ENCODE data around the gene PCSK6. TPM values are rescaled to one million over a fixed set of nuclear protein-coding genes. Genes with fewer than 3 reads are reported as not detected.

The PCSK6 gene
- polyA plus RNA-seq, 1 donor from 2014 or later = 1.1 TPM

- Histone ChIP-seq H3K9me2 (ENCODE audit: insufficient read depth, low read length) (no peaks in the 10 kb centered on the region), H3K27ac (ENCODE audit: low read length) (no peak overlapping the region), H3K9me3 (ENCODE audit: low read length) (no peaks in the 10 kb centered on the region), H3K36me3 (ENCODE audit: insufficient read depth, low read length) (no peaks in the 10 kb centered on the region), H4K20me1 (ENCODE audit: insufficient read depth) (no peaks in the 10 kb centered on the region), H2AFZ (ENCODE audit: low read depth, low read length) (no peak overlapping the region), H3K4me2 (ENCODE audit: low read length) (no peak overlapping the region), H3K79me2 (replicated peaks; ENCODE audit: insufficient read depth, low read length) (no peaks in the 10 kb centered on the region), H3K4me3 (ENCODE audit: low read length) (no peak overlapping the region), H3K9ac (ENCODE audit: low read length) (no peak overlapping the region), H3F3A (ENCODE audit: insufficient read depth, low read length, poor library complexity, severe bottlenecking) (no peaks in the 10 kb centered on the region), H3K27me3 (ENCODE audit: insufficient read depth, low read depth, low read length) (no peaks in the 10 kb centered on the region)
- no peak for TF ChIP-seq POLR2AphosphoS5 (IDR thresholded peaks at IDR 0.05)
- no peak for TF ChIP-seq CTCF (IDR thresholded peaks at IDR 0.05; ENCODE audit: poor library complexity, severe bottlenecking)
- TF ChIP-seq TAF1 (IDR thresholded peaks at IDR 0.05; ENCODE audit: low read depth) = no peak
- TF ChIP-seq MXI1 (conservative IDR thresholded peaks at IDR 0.05; ENCODE audit: poor library complexity, severe bottlenecking) = no peak
- TF ChIP-seq EP300 (conservative IDR thresholded peaks at IDR 0.05; ENCODE audit: poor library complexity, severe bottlenecking) = no peak
- no peak for TF ChIP-seq RAD21 (conservative IDR thresholded peaks at IDR 0.05)
- TF ChIP-seq SMC3 (conservative IDR thresholded peaks at IDR 0.05; ENCODE audit: poor library complexity) = no peak
- TF ChIP-seq REST (IDR thresholded peaks at IDR 0.05; ENCODE audit: borderline replicate concordance) = no peak
- TF ChIP-seq EZH2 (IDR thresholded peaks at IDR 0.05; ENCODE audit: borderline replicate concordance, insufficient read depth, low read length, poor library complexity, severe bottlenecking) = no peak
These were observed 43.7 kb downstream of the PCSK6 start for GRCh38 chr15:101445562-101446517.

GRCh38 chr15:101444807-101445508, 44.5 kb downstream of the PCSK6 start:
- H3F3A ChIP-seq (ENCODE audit: insufficient read depth, low read length, poor library complexity, severe bottlenecking) = no peaks in the 10 kb centered on the region
- no peak overlapping the region for H3K4me2 ChIP-seq (ENCODE audit: low read length)

More at GRCh38 chr15:101444807-101445508, 44.5 kb downstream of the PCSK6 start:
- H3K9me2 ChIP-seq (ENCODE audit: insufficient read depth, low read length) = no peaks in the 10 kb centered on the region
- TF ChIP-seq MXI1 (conservative IDR thresholded peaks at IDR 0.05; ENCODE audit: poor library complexity, severe bottlenecking) = no peak
- no peak for TF ChIP-seq REST (IDR thresholded peaks at IDR 0.05; ENCODE audit: borderline replicate concordance)
- TF ChIP-seq EZH2 (IDR thresholded peaks at IDR 0.05; ENCODE audit: borderline replicate concordance, insufficient read depth, low read length, poor library complexity, severe bottlenecking) = no peak
- TF ChIP-seq POLR2AphosphoS5 (IDR thresholded peaks at IDR 0.05) = no peak
- TF ChIP-seq CTCF (IDR thresholded peaks at IDR 0.05; ENCODE audit: poor library complexity, severe bottlenecking) = no peak
- no peak for TF ChIP-seq EP300 (conservative IDR thresholded peaks at IDR 0.05; ENCODE audit: poor library complexity, severe bottlenecking)
- no peak for TF ChIP-seq SMC3 (conservative IDR thresholded peaks at IDR 0.05; ENCODE audit: poor library complexity)
- no peak for TF ChIP-seq TAF1 (IDR thresholded peaks at IDR 0.05; ENCODE audit: low read depth)
- TF ChIP-seq RAD21 (conservative IDR thresholded peaks at IDR 0.05) = no peak
- no peaks in the 10 kb centered on the region for H3K9me3 ChIP-seq (ENCODE audit: low read length)
- H3K27me3 ChIP-seq (ENCODE audit: insufficient read depth, low read depth, low read length) = no peaks in the 10 kb centered on the region
- H4K20me1 ChIP-seq (ENCODE audit: insufficient read depth) = no peaks in the 10 kb centered on the region
- H3K79me2 ChIP-seq (replicated peaks; ENCODE audit: insufficient read depth, low read length) = no peaks in the 10 kb centered on the region
- H3K4me3 ChIP-seq (ENCODE audit: low read length) = no peak overlapping the region
- no peaks in the 10 kb centered on the region for H3K36me3 ChIP-seq (ENCODE audit: insufficient read depth, low read length)
- no peak overlapping the region for H3K27ac ChIP-seq (ENCODE audit: low read length)
- no peak overlapping the region for H2AFZ ChIP-seq (ENCODE audit: low read depth, low read length)
- no peak overlapping the region for H3K9ac ChIP-seq (ENCODE audit: low read length)

Data from neural cell (in vitro differentiated cells).